Naive thymus-derived CD4-positive, alpha-beta T cell (primary cell): ENCODE measurements around the gene PRKCI. TPM values are rescaled to one million over a fixed set of nuclear protein-coding genes. Genes with fewer than 3 reads are reported as not detected.

Experiments used
- ATAC-seq: fragments of 150-1000 bp; cut with Tn5 transposase; 2 replicates; pipeline ENCODE4 v1.10.0; 2021; ENCODE audit warnings: mild to moderate bottlenecking, moderate library complexity
- CTCF ChIA-PET: fragments of 350-600 bp; sonication (Branson Sonifier 250); formaldehyde crosslinking; loops from one replicate; lab custom pipeline; 2021; ENCODE audit warnings: antibody characterized with exemption; lab: Charles Lee
- POLR2A ChIA-PET: fragments of 350-600 bp; sonication (Branson Sonifier 250); formaldehyde crosslinking; loops from one replicate; lab custom pipeline; 2021; ENCODE audit warnings: antibody characterized with exemption, inconsistent platforms; lab: Charles Lee
- DNase-seq, 9 donors: peaks; one replicate each; pipeline versions ENCODE4 v3.0.0 to v3.0.0-alpha.2; 2020 to 2022; ENCODE audit warnings: mixed read lengths in 1 of 9
- H3K27ac ChIP-seq: one replicate; pipeline ENCODE4 v1.7.0; 2013; ENCODE audit warnings: mild to moderate bottlenecking, low read depth, low read length, moderate library complexity
- H3K27me3 ChIP-seq, 2 donors: one replicate each; pipeline ENCODE4 v1.7.0; 2013; ENCODE audit warnings: low read length in 2 of 2, mild to moderate bottlenecking in 2 of 2, moderate library complexity in 2 of 2; ENCODE audit not compliant: control insufficient read depth in 2 of 2, insufficient read depth in 2 of 2
- H3K36me3 ChIP-seq, 3 experiments: 1 replicate in 2 of 3; 2 replicates in 1 of 3; pipeline ENCODE4 v1.7.0; 2013; ENCODE audit warnings: low read length in 3 of 3, mild to moderate bottlenecking in 3 of 3, moderate library complexity in 1 of 3; ENCODE audit not compliant: insufficient read depth in 3 of 3, control insufficient read depth in 2 of 3
- H3K4me1 ChIP-seq, 2 donors: one replicate each; pipeline ENCODE4 v1.7.0; 2013; ENCODE audit warnings: low read length in 2 of 2, mild to moderate bottlenecking in 2 of 2, moderate library complexity in 1 of 2; ENCODE audit not compliant: control insufficient read depth in 2 of 2, insufficient read depth in 2 of 2
- H3K4me3 ChIP-seq: 2 replicates; pipeline ENCODE4 v1.7.0; 2013; ENCODE audit warnings: mild to moderate bottlenecking, low read length
- H3K9me3 ChIP-seq, 3 experiments: 1 replicate in 2 of 3; 2 replicates in 1 of 3; pipeline ENCODE4 v1.7.0; 2013; ENCODE audit warnings: low read length in 3 of 3; ENCODE audit not compliant: control insufficient read depth in 2 of 3
- H3K27ac Mint-ChIP-seq, 9 donors: one replicate each; pipeline ENCODE4 v1.8.0; 2020 to 2022; ENCODE audit warnings: mixed read lengths in 9 of 9, mild to moderate bottlenecking in 8 of 9, moderate library complexity in 5 of 9, inconsistent platforms in 2 of 9
- H3K27me3 Mint-ChIP-seq, 5 donors: one replicate each; pipeline ENCODE4 v1.8.0; 2021 to 2022; ENCODE audit warnings: mixed read lengths in 5 of 5, mild to moderate bottlenecking in 1 of 5
- H3K36me3 Mint-ChIP-seq, 5 donors: one replicate each; pipeline ENCODE4 v1.8.0; 2020 to 2022; ENCODE audit warnings: mixed read lengths in 5 of 5, mild to moderate bottlenecking in 3 of 5, inconsistent platforms in 1 of 5
- H3K4me1 Mint-ChIP-seq, 7 donors: one replicate each; pipeline ENCODE4 v1.8.0; 2020 to 2022; ENCODE audit warnings: mixed read lengths in 7 of 7, mild to moderate bottlenecking in 3 of 7, inconsistent platforms in 1 of 7
- H3K4me3 Mint-ChIP-seq, 10 donors: one replicate each; pipeline ENCODE4 v1.8.0; 2020 to 2022; ENCODE audit warnings: mild to moderate bottlenecking in 10 of 10, mixed read lengths in 10 of 10, moderate library complexity in 6 of 10, inconsistent platforms in 2 of 10
- H3K9me3 Mint-ChIP-seq, 11 donors: one replicate each; pipeline ENCODE4 v1.8.0; 2020 to 2022; ENCODE audit warnings: mixed read lengths in 11 of 11, mild to moderate bottlenecking in 4 of 11, inconsistent platforms in 1 of 11, moderate library complexity in 1 of 11
- intact Hi-C, 2 donors: fragments of 100-400 bp; cut with micrococcal nuclease; formaldehyde crosslinking; loops; one replicate each; pipeline ENCODE4 v1.15.1; 2023
- polyA plus RNA-seq, 2 donors: library from polyadenylated mRNA; unstranded; fragments of 300-500 nt; fragmentation: Illumina TruSeq; gene quantifications; one replicate each; pipeline ENCODE4 v1.2.3, GENCODE V29; 2021
- total RNA-seq, 6 experiments: library from RNA in 5 of 6; stranded (reverse) in 5 of 6; gene quantifications; 1 replicate in 5 of 6; 2 replicates in 1 of 6; pipeline ENCODE4 v1.2.3 and lab custom pipeline; 2021 to 2026

The PRKCI gene
- total RNA-seq (10 to 100 TPM; 14.7 to 26.2 (median 20.5) TPM), polyA plus RNA-seq (10 to 100 TPM; 21.7 to 22.6 TPM), total RNA-seq (lab: John Stamatoyannopoulos, UW) (33.1 reads per million, percentile 62 among the genes with 10 or more reads in this experiment)

GRCh38 chr3:170221924-170222646, at the start of gene PRKCI:
Gene PRKCI, plus strand, starts transcription at chr3:170222424. Its CDS starts 246 bp downstream, at chr3:170222670.
- Histone ChIP-seq H3K9me3 (no peaks in the 10 kb centered on the region), H3K4me3 (peak within 1 kb of the TSS; percentile 98), H3K27me3 (no peaks in the 10 kb centered on the region), H3K27ac (peak within 1 kb of the TSS; percentile 75), H3K36me3 (peaks cover 0 to 6% (median 0%) of the 10 kb centered on the region in 3 experiments), H3K4me1 (peaks cover 0 to 3% of the 10 kb centered on the region in 2 donors)
- peaks cover 0 to 4% (median 0%) of the 10 kb centered on the region in 5 donors for H3K27me3 Mint-ChIP-seq
- ATAC-seq (peak; percentile 96), DNase-seq (peak; percentile 63 to 88 (median 83))
- peak within 1 kb of the TSS; percentile 75 to 97 (median 95) for H3K4me3 Mint-ChIP-seq
- ChIA-PET POLR2A (interaction anchor here (0.6 to 2.7 kb wide), 9 partner anchors 26 to 459 kb away, joined by 3 to 24 read pairs (median 3); partner anchors contain the start of genes PHC3 and TERC), CTCF (interaction anchor here (1.1 to 1.5 kb wide), 2 partner anchors 32 to 460 kb away, joined by 3 to 4 read pairs; no protein-coding TSS in a partner anchor)
- intact Hi-C loops: loop anchor here (1.0 to 10.0 kb wide), 19 partner anchors 33 to 1813 kb away; partner anchors contain the start of genes PHC3 (in 2 of the 2), SKIL (in 2 of the 2), TERC (in 2 of the 2) and EIF5A2 (in 1 of the 2)
- H3K36me3 Mint-ChIP-seq: peaks cover 0 to 1% (median 0%) of the 10 kb centered on the region in 5 donors
- peaks cover 0 to 1% (median 0%) of the 10 kb centered on the region in 11 donors for H3K9me3 Mint-ChIP-seq
- peak within 1 kb of the TSS; percentile 82 to 97 (median 95) for H3K27ac Mint-ChIP-seq
- peaks cover 15 to 50% (median 38%) of the 10 kb centered on the region in 7 donors for H3K4me1 Mint-ChIP-seq

GRCh38 chr3:170178651-170179050, 43.6 kb upstream of the PRKCI start:
- DNase-seq: peak in 8 of 9 donors; percentile 47 to 74 (median 66)
- Mint-ChIP-seq H3K27ac (peak overlapping the region; percentile 46 to 100 (median 83)), H3K27me3 (peaks cover 0 to 2% (median 0%) of the 10 kb centered on the region in 5 donors), H3K9me3 (peaks cover 0 to 4% (median 0%) of the 10 kb centered on the region in 11 donors), H3K4me1 (peaks cover 35 to 59% (median 50%) of the 10 kb centered on the region in 7 donors), H3K4me3 (peak overlapping the region; percentile 60 to 99 (median 82)), H3K36me3 (peaks cover 4 to 32% (median 27%) of the 10 kb centered on the region in 5 donors)
- Histone ChIP-seq H3K27ac (peak overlapping the region; percentile 98), H3K4me3 (peak overlapping the region; percentile 18), H3K27me3 (no peaks in the 10 kb centered on the region), H3K36me3 (peaks cover 6 to 35% (median 14%) of the 10 kb centered on the region in 3 experiments), H3K4me1 (peaks cover 19 to 43% of the 10 kb centered on the region in 2 donors), H3K9me3 (no peaks in the 10 kb centered on the region)
- intact Hi-C loops: loop anchor here in 1 of 2 donors (5.0 kb wide), 1 partner anchor 51 kb away; no protein-coding TSS in a partner anchor
- CTCF ChIA-PET: interaction anchor here (0.7 to 1.2 kb wide), 4 partner anchors 11 to 62 kb away, joined by 3 to 5 read pairs (median 4); no protein-coding TSS in a partner anchor
- ATAC-seq: peak; percentile 69
- POLR2A ChIA-PET: interaction anchor here (0.6 to 5.4 kb wide), 13 partner anchors 8 to 418 kb away, joined by 3 to 41 read pairs (median 3); partner anchors contain the start of gene TERC

GRCh38 chr3:170179432-170179831, 42.8 kb upstream of the PRKCI start:
- peaks cover 19 to 42% of the 10 kb centered on the region in 2 donors for H3K4me1 ChIP-seq
- Mint-ChIP-seq H3K27ac (peak overlapping the region; percentile 96 to 100 (median 100)), H3K9me3 (peaks cover 0 to 4% (median 0%) of the 10 kb centered on the region in 11 donors), H3K36me3 (peaks cover 4 to 30% (median 25%) of the 10 kb centered on the region in 5 donors), H3K4me3 (peak overlapping the region; percentile 88 to 100 (median 99)), H3K4me1 (peaks cover 33 to 55% (median 45%) of the 10 kb centered on the region in 7 donors), H3K27me3 (peaks cover 0 to 2% (median 0%) of the 10 kb centered on the region in 5 donors)
- H3K4me3 ChIP-seq: peak overlapping the region; percentile 93
- peak overlapping the region; percentile 98 for H3K27ac ChIP-seq
- no peak for DNase-seq
- H3K9me3 ChIP-seq: no peaks in the 10 kb centered on the region
- ChIA-PET POLR2A (interaction anchor here (0.8 to 5.4 kb wide), 7 partner anchors 9 to 415 kb away, joined by 3 to 41 read pairs (median 7); partner anchors contain the start of genes SKIL and TERC), CTCF (interaction anchor here (0.7 to 1.2 kb wide), 3 partner anchors 10 to 63 kb away, joined by 3 to 4 read pairs (median 3); no protein-coding TSS in a partner anchor)
- H3K36me3 ChIP-seq: peaks cover 6 to 32% (median 14%) of the 10 kb centered on the region in 3 experiments
- H3K27me3 ChIP-seq: no peaks in the 10 kb centered on the region
- ATAC-seq: no peak
- intact Hi-C loops: loop anchor here in 1 of 2 donors (5.0 kb wide), 1 partner anchor 52 kb away; no protein-coding TSS in a partner anchor

GRCh38 chr3:170180079-170180907, 41.9 kb upstream of the PRKCI start:
- no peaks in the 10 kb centered on the region for H3K27me3 ChIP-seq
- peaks cover 4 to 27% (median 19%) of the 10 kb centered on the region in 5 donors for H3K36me3 Mint-ChIP-seq
- peak in 2 of 9 donors; percentile 40 to 55 for DNase-seq
- POLR2A ChIA-PET: interaction anchor here (0.6 to 5.4 kb wide), 13 partner anchors 10 to 315 kb away, joined by 3 to 41 read pairs (median 4); partner anchors contain the start of genes PRKCI and SKIL
- peaks cover 19 to 39% of the 10 kb centered on the region in 2 donors for H3K4me1 ChIP-seq
- CTCF ChIA-PET: interaction anchor here (0.7 to 1.2 kb wide), 2 partner anchors 9 to 63 kb away, joined by 3 to 4 read pairs; no protein-coding TSS in a partner anchor
- H3K4me1 Mint-ChIP-seq: peaks cover 24 to 47% (median 37%) of the 10 kb centered on the region in 7 donors
- H3K4me3 ChIP-seq: peak overlapping the region; percentile 93
- H3K9me3 Mint-ChIP-seq: peaks cover 0 to 4% (median 0%) of the 10 kb centered on the region in 11 donors
- ATAC-seq: peak; percentile 54
- intact Hi-C loops: loop anchor here (1.0 to 10.0 kb wide), 11 partner anchors 8 to 1075 kb away; partner anchors contain the start of genes LRRC34 (in 2 of the 2), LRRIQ4 (in 2 of the 2), MYNN (in 1 of the 2) and SEC62 (in 1 of the 2)
- peaks cover 6 to 25% (median 14%) of the 10 kb centered on the region in 3 experiments for H3K36me3 ChIP-seq
- peak overlapping the region; percentile 88 to 100 (median 99) for H3K4me3 Mint-ChIP-seq
- H3K9me3 ChIP-seq: no peaks in the 10 kb centered on the region
- peak overlapping the region; percentile 96 to 100 (median 100) for H3K27ac Mint-ChIP-seq
- peak overlapping the region; percentile 98 for H3K27ac ChIP-seq
- H3K27me3 Mint-ChIP-seq: peaks cover 0 to 2% (median 0%) of the 10 kb centered on the region in 5 donors
